K562 (cell line): Measurements from ENCODE around the gene GNAI2. TPM values are rescaled to one million over a fixed set of nuclear protein-coding genes. Genes with fewer than 3 reads are reported as not detected.
A peak's percentile ranks its signal among the peaks of the same experiment; 100 is the strongest.

Experiments used
- CBX5 ChIP-seq: IDR thresholded peaks from 2 replicates; pipeline ENCODE4 v1.6.1; 2014; ENCODE audit warnings: low read depth, borderline replicate concordance
- CHAMP1 ChIP-seq: fragments of 450-650 bp; IDR thresholded peaks from 2 replicates; pipeline ENCODE4 v1.6.1; 2016; ENCODE audit warnings: mild to moderate bottlenecking
- HMBOX1 ChIP-seq: sonication (generic); IDR thresholded peaks from 2 replicates; pipeline ENCODE4 v1.6.1; 2016
- HNRNPL ChIP-seq: fragments of 200-400 bp; formaldehyde crosslinking; IDR thresholded peaks from 2 replicates; pipeline ENCODE4 v1.6.1; 2017; ENCODE audit warnings: low read depth, mild to moderate bottlenecking, low read length
- HOMEZ ChIP-seq: fragments of 250-450 bp; sonication (Bioruptor Pico); IDR thresholded peaks from 2 replicates; pipeline ENCODE4 v1.4.0; 2020; ENCODE audit warnings: mild to moderate bottlenecking, moderate library complexity
- HSF4 ChIP-seq: fragments of 250-450 bp; sonication (Bioruptor Pico); IDR thresholded peaks from 2 replicates; pipeline ENCODE4 v2.1.2; 2022; ENCODE audit warnings: mild to moderate bottlenecking, moderate library complexity, borderline replicate concordance
- JUND ChIP-seq, 2 experiments: IDR thresholded peaks; 2 replicates in 1 of 2; 3 replicates in 1 of 2; pipeline ENCODE4 v1.6.1; 2011; ENCODE audit warnings: borderline replicate concordance in 2 of 2, low read depth in 2 of 2, low read length in 2 of 2, improper control_type of control experiment in 1 of 2, missing biosample characterization in 1 of 2, missing genetic modification characterization in 1 of 2, missing genetic modification reagents in 1 of 2
- KLF1 ChIP-seq: fragments of 450-650 bp; IDR thresholded peaks from 2 replicates; pipeline ENCODE4 v1.6.1; 2016; ENCODE audit warnings: missing genetic modification characterization, missing compliant biosample characterization
- L3MBTL2 ChIP-seq: fragments of 450-650 bp; IDR thresholded peaks from 2 replicates; pipeline ENCODE4 v1.6.1; 2016; ENCODE audit warnings: mild to moderate bottlenecking, moderate library complexity
- MECOM ChIP-seq: fragments of 250-450 bp; sonication (Bioruptor Pico); IDR thresholded peaks from 2 replicates; pipeline ENCODE4 v1.8.0; 2022; ENCODE audit warnings: inconsistent platforms
- NCOR1 ChIP-seq: fragments of 450-650 bp; IDR thresholded peaks from 2 replicates; pipeline ENCODE4 v1.6.1; 2016; ENCODE audit warnings: mild to moderate bottlenecking, moderate library complexity
- RNF2 ChIP-seq: sonication (generic); IDR thresholded peaks from 2 replicates; pipeline ENCODE4 v1.6.1; 2016
- TCF7L2 ChIP-seq: fragments of 150-350 bp; IDR thresholded peaks from 2 replicates; pipeline ENCODE4 v1.6.1; 2016; ENCODE audit warnings: low read depth, mild to moderate bottlenecking, low read length, moderate library complexity
- ZNF165 ChIP-seq: fragments of 250-450 bp; sonication (Bioruptor Pico); IDR thresholded peaks from 2 replicates; pipeline ENCODE4 v1.4.0; 2020; ENCODE audit warnings: borderline replicate concordance
- polyA plus RNA-seq, 8 experiments: library from polyadenylated mRNA; depleted of rRNA in 4 of 8; stranded (reverse) in 5 of 8; unstranded in 3 of 8; fragments of >200 nt; fragmentation: Nextera tagmentation in 2 of 8; fragmentation: Illumina TruSeq in 1 of 8; extraction: Ambion mirVana in 2 of 8; extraction: Trizol in 1 of 8; gene quantifications; 2 replicates each; pipeline versions ENCODE4 v1.2.1 to v1.2.3, GENCODE V29; 2011 to 2014; ENCODE audit warnings: inconsistent platforms in 1 of 8, missing spikeins in 1 of 8
- total RNA-seq, 7 experiments: library from RNA; depleted of rRNA in 6 of 7; stranded (reverse); fragments of >200 nt in 6 of 7; fragmentation: Illumina TruSeq in 2 of 7; extraction: Trizol in 2 of 7; gene quantifications; 2 replicates each; pipeline versions ENCODE4 v1.2.1 to v1.2.3, GENCODE V29; 2011 to 2021; ENCODE audit warnings: low replicate concordance in 1 of 7
- TF ChIP-seq, protein P1 (sequence below), 2 experiments: IDR thresholded peaks; 2 replicates each; pipeline ENCODE4 v1.6.1; 2011; ENCODE audit warnings: borderline replicate concordance in 1 of 2, control low read depth in 1 of 2, low read depth in 1 of 2, low read length in 1 of 2, mild to moderate bottlenecking in 1 of 2, mixed read lengths in 1 of 2, moderate library complexity in 1 of 2; ENCODE audit not compliant: insufficient read depth in 1 of 2, insufficient read length in 1 of 2, poor library complexity in 1 of 2, severe bottlenecking in 1 of 2; ENCODE audit errors: extremely low read depth in 1 of 2
- TF ChIP-seq, protein P2 (sequence below): fragments of 250-450 bp; sonication (Bioruptor Pico); IDR thresholded peaks from 2 replicates; pipeline ENCODE4 v1.4.0; 2020
- TF ChIP-seq, protein P3 (sequence below): fragments of 250-450 bp; sonication (Bioruptor Pico); IDR thresholded peaks from 2 replicates; pipeline ENCODE4 v1.9.0; 2021; ENCODE audit warnings: mild to moderate bottlenecking, inconsistent platforms

GNAI2 gene
- total and polyA plus RNA-seq, 9 of the 15 experiments (the other 6 are each of a cell fraction or from before 2014, with no cell fraction given) = 1.1 to 72.2 (median 42.7) TPM

GRCh38 chr3:50272911-50273688, 37.1 kb downstream of the GNAI2 start (continued):
- TF ChIP-seq, protein P1, sequence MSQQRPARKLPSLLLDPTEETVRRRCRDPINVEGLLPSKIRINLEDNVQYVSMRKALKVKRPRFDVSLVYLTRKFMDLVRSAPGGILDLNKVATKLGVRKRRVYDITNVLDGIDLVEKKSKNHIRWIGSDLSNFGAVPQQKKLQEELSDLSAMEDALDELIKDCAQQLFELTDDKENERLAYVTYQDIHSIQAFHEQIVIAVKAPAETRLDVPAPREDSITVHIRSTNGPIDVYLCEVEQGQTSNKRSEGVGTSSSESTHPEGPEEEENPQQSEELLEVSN (IDR thresholded peaks at IDR 0.05; ENCODE audit: borderline replicate concordance in 1 of 2, extremely low read depth in 1 of 2, insufficient read depth in 1 of 2, insufficient read length in 1 of 2, low read depth in 1 of 2, low read length in 1 of 2, poor library complexity in 1 of 2, severe bottlenecking in 1 of 2) = peak in 1 of 2 experiments; percentile 6
- TF ChIP-seq CBX5 (peak; percentile 37; the same call in 1 of the 2 replicates), HOMEZ (no peak), NCOR1 (no peak), HSF4 (CRISPR knock-in tag) (no peak), CHAMP1 (no peak), RNF2 (0 out of 2 replicates have a peak, but pooled peaks have one; percentile 20), ZNF165 (CRISPR knock-in tag) (no peak), HNRNPL (no peak), TCF7L2 (no peak), L3MBTL2 (peak; percentile 40; the same call in 1 of the 2 replicates), JUND (IDR thresholded peaks at IDR 0.05; ENCODE audit: borderline replicate concordance, low read depth, low read length) (peak; percentile 51), JUND (tag; IDR thresholded peaks at IDR 0.05; ENCODE audit: borderline replicate concordance, low read depth, low read length) (peak; percentile 50; the same call in 1 of the 3 replicates), KLF1 (tag) (no peak), MECOM (CRISPR knock-in tag) (no peak), HMBOX1 (no peak)
- TF ChIP-seq, protein P2, sequence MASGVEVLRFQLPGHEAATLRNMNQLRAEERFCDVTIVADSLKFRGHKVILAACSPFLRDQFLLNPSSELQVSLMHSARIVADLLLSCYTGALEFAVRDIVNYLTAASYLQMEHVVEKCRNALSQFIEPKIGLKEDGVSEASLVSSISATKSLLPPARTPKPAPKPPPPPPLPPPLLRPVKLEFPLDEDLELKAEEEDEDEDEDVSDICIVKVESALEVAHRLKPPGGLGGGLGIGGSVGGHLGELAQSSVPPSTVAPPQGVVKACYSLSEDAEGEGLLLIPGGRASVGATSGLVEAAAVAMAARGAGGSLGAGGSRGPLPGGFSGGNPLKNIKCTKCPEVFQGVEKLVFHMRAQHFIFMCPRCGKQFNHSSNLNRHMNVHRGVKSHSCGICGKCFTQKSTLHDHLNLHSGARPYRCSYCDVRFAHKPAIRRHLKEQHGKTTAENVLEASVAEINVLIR (CRISPR knock-in tag) = no peak
- TF ChIP-seq, protein P3, sequence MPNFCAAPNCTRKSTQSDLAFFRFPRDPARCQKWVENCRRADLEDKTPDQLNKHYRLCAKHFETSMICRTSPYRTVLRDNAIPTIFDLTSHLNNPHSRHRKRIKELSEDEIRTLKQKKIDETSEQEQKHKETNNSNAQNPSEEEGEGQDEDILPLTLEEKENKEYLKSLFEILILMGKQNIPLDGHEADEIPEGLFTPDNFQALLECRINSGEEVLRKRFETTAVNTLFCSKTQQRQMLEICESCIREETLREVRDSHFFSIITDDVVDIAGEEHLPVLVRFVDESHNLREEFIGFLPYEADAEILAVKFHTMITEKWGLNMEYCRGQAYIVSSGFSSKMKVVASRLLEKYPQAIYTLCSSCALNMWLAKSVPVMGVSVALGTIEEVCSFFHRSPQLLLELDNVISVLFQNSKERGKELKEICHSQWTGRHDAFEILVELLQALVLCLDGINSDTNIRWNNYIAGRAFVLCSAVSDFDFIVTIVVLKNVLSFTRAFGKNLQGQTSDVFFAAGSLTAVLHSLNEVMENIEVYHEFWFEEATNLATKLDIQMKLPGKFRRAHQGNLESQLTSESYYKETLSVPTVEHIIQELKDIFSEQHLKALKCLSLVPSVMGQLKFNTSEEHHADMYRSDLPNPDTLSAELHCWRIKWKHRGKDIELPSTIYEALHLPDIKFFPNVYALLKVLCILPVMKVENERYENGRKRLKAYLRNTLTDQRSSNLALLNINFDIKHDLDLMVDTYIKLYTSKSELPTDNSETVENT (CRISPR knock-in tag) = no peak
